H9 (cell line): ENCODE data around the gene SLC2A14. TPM values are rescaled to one million over a fixed set of nuclear protein-coding genes. Genes with fewer than 3 reads are reported as not detected.
A peak's percentile ranks its signal among the peaks of the same experiment; 100 is the strongest.
"Not testable (repeated sequence)": the region's sequence is repeated elsewhere in the genome, so short reads cannot be mapped to it uniquely, and the experiment has no call there.

Experiments used
- DNase-seq: peaks from one replicate; pipeline ENCODE4 v3.0.0-alpha.2; 2017
- H2AFZ ChIP-seq: one replicate; pipeline ENCODE4 v1.6.1; 2013; ENCODE audit warnings: mild to moderate bottlenecking, low read length, control low read depth, moderate library complexity
- H2AK5ac ChIP-seq: 2 replicates; pipeline ENCODE4 v1.6.1; 2013; ENCODE audit warnings: low read length, control low read depth, mixed read lengths; ENCODE audit not compliant: insufficient read length
- H2BK120ac ChIP-seq: one replicate; pipeline ENCODE4 v1.6.1; 2013; ENCODE audit warnings: low read depth, mild to moderate bottlenecking, low read length, control low read depth, inconsistent platforms; ENCODE audit not compliant: poor library complexity, severe bottlenecking
- H2BK12ac ChIP-seq: 2 replicates; pipeline ENCODE4 v1.6.1; 2013; ENCODE audit warnings: low read length, control low read depth, mixed read lengths, low read depth; ENCODE audit not compliant: insufficient read length
- H2BK15ac ChIP-seq: 2 replicates; pipeline ENCODE4 v1.6.1; 2013; ENCODE audit warnings: low read depth, low read length, control low read depth
- H2BK20ac ChIP-seq: one replicate; pipeline ENCODE4 v1.6.1; 2013; ENCODE audit warnings: low read depth, mild to moderate bottlenecking, low read length, control low read depth, inconsistent platforms; ENCODE audit not compliant: poor library complexity, severe bottlenecking
- H2BK5ac ChIP-seq: 2 replicates; pipeline ENCODE4 v1.6.1; 2013; ENCODE audit warnings: low read length, control low read depth, mixed read lengths; ENCODE audit not compliant: insufficient read length
- H3K14ac ChIP-seq: 2 replicates; pipeline ENCODE4 v1.6.1; 2013; ENCODE audit warnings: low read length, control low read depth; ENCODE audit not compliant: insufficient read depth
- H3K18ac ChIP-seq: 2 replicates; pipeline ENCODE4 v1.6.1; 2013; ENCODE audit warnings: low read depth, mild to moderate bottlenecking, mixed read lengths, low read length, control low read depth; ENCODE audit not compliant: insufficient read length
- H3K23ac ChIP-seq: 2 replicates; pipeline ENCODE4 v1.6.1; 2013; ENCODE audit warnings: low read length, control low read depth, mixed read lengths, low read depth; ENCODE audit not compliant: insufficient read length
- H3K23me2 ChIP-seq: 2 replicates; pipeline ENCODE4 v1.6.1; 2013; ENCODE audit warnings: low read depth, mild to moderate bottlenecking, mixed read lengths, low read length, control low read depth; ENCODE audit not compliant: insufficient read length, poor library complexity, severe bottlenecking
- H3K27ac ChIP-seq: 2 replicates; pipeline ENCODE4 v1.5.1; 2013; ENCODE audit warnings: low read length, control low read depth, mixed read lengths, low read depth; ENCODE audit not compliant: insufficient read length
- H3K27me3 ChIP-seq: 2 replicates; pipeline ENCODE4 v1.6.1; 2013; ENCODE audit warnings: low read length, control low read depth, inconsistent platforms; ENCODE audit not compliant: insufficient read depth
- H3K4ac ChIP-seq: 2 replicates; pipeline ENCODE4 v1.6.1; 2013; ENCODE audit warnings: low read depth, mild to moderate bottlenecking, control low read depth, inconsistent platforms, low read length, moderate library complexity
- H3K4me1 ChIP-seq: 2 replicates; pipeline ENCODE4 v1.6.1; 2013; ENCODE audit warnings: low read length, control low read depth, inconsistent platforms; ENCODE audit not compliant: insufficient read depth
- H3K4me2 ChIP-seq: 2 replicates; pipeline ENCODE4 v1.6.1; 2013; ENCODE audit warnings: low read length, control low read depth, mixed read lengths; ENCODE audit not compliant: insufficient read length, insufficient read depth
- H3K56ac ChIP-seq: 2 replicates; pipeline ENCODE4 v1.6.1; 2013; ENCODE audit warnings: low read depth, mild to moderate bottlenecking, mixed read lengths, low read length, control low read depth; ENCODE audit not compliant: insufficient read length
- H3K79me1 ChIP-seq: 2 replicates; pipeline ENCODE4 v1.6.1; 2013; ENCODE audit warnings: low read depth, mild to moderate bottlenecking, moderate library complexity, low read length, control low read depth, inconsistent platforms; ENCODE audit not compliant: insufficient read depth, poor library complexity, severe bottlenecking
- H3K79me2 ChIP-seq: 2 replicates; pipeline ENCODE4 v1.6.1; 2013; ENCODE audit warnings: low read length, control low read depth, inconsistent platforms; ENCODE audit not compliant: insufficient read depth
- H3K9ac ChIP-seq: 2 replicates; pipeline ENCODE4 v1.6.1; 2013; ENCODE audit warnings: low read length, control low read depth, mixed read lengths; ENCODE audit not compliant: insufficient read length; ENCODE audit errors: extremely low read depth
- H3K9me3 ChIP-seq: one replicate; pipeline ENCODE4 v1.6.1; 2013; ENCODE audit warnings: low read depth, low read length, inconsistent platforms; ENCODE audit not compliant: control insufficient read depth
- H3T11ph ChIP-seq: one replicate; pipeline ENCODE4 v1.6.1; 2013; ENCODE audit warnings: mild to moderate bottlenecking, low read length, control low read depth, inconsistent platforms
- H4K20me1 ChIP-seq: one replicate; pipeline ENCODE4 v1.6.1; 2013; ENCODE audit not compliant: control insufficient read depth, insufficient read length, insufficient read depth
- H4K5ac ChIP-seq: 2 replicates; pipeline ENCODE4 v1.6.1; 2013; ENCODE audit warnings: low read depth, mild to moderate bottlenecking, mixed read lengths, low read length, control low read depth; ENCODE audit not compliant: insufficient read length
- H4K8ac ChIP-seq: replicated peaks from 2 replicates; pipeline ENCODE4 v1.6.1; 2013; ENCODE audit warnings: low read length, control low read depth, mixed read lengths, low read depth; ENCODE audit not compliant: insufficient read length
- H4K91ac ChIP-seq: 2 replicates; pipeline ENCODE4 v1.6.1; 2013; ENCODE audit warnings: low read depth, mild to moderate bottlenecking, moderate library complexity, mixed read lengths, low read length, control low read depth; ENCODE audit not compliant: insufficient read length
- H3K27ac Mint-ChIP-seq, 3 experiments: 2 replicates in 2 of 3; 3 replicates in 1 of 3; pipeline ENCODE4 v1.8.0; 2020 to 2021; ENCODE audit warnings: mixed read lengths in 3 of 3, mild to moderate bottlenecking in 1 of 3, moderate library complexity in 1 of 3
- H3K27me3 Mint-ChIP-seq: 2 replicates; pipeline ENCODE4 v1.8.0; 2021; ENCODE audit warnings: low read depth, mild to moderate bottlenecking, moderate library complexity, mixed read lengths
- H3K36me3 Mint-ChIP-seq, 3 experiments: 2 replicates in 2 of 3; 3 replicates in 1 of 3; pipeline ENCODE4 v1.8.0; 2020 to 2021; ENCODE audit warnings: low read depth in 3 of 3, mixed read lengths in 3 of 3; ENCODE audit not compliant: insufficient read depth in 1 of 3
- H3K4me1 Mint-ChIP-seq, 2 experiments: 2 replicates each; pipeline ENCODE4 v1.8.0; 2020; ENCODE audit warnings: mixed read lengths in 2 of 2
- H3K4me3 Mint-ChIP-seq, 2 experiments: 2 replicates in 1 of 2; 3 replicates in 1 of 2; pipeline ENCODE4 v1.8.0; 2020 to 2021; ENCODE audit warnings: mild to moderate bottlenecking in 2 of 2, mixed read lengths in 2 of 2, moderate library complexity in 1 of 2
- H3K9me3 Mint-ChIP-seq, 2 experiments: 2 replicates in 1 of 2; 3 replicates in 1 of 2; pipeline ENCODE4 v1.8.0; 2020; ENCODE audit warnings: mild to moderate bottlenecking in 2 of 2, mixed read lengths in 2 of 2, moderate library complexity in 1 of 2
- CTCF ChIP-seq: fragments of 200-600 bp; sonication (generic); conservative IDR thresholded peaks from 3 replicates; pipeline ENCODE4 v1.8.0; 2021; ENCODE audit warnings: antibody characterized with exemption, mild to moderate bottlenecking
- WGBS: extraction: QIAGEN DNeasy Blood & Tissue Kit; methylation state at CpG from one replicate; pipeline ENCODE4 v1.1.7; 2013; ENCODE audit warnings: missing lambda C conversion rate, low lambda C conversion rate, mixed read lengths; ENCODE audit not compliant: insufficient read length; ENCODE audit errors: extremely low coverage; 5-methylcytosine and 5-hydroxymethylcytosine counted together
- total RNA-seq: library from RNA; stranded (reverse); gene quantifications from 2 replicates; pipeline ENCODE4 v1.2.1, GENCODE V29; 2021

The SLC2A14 gene
- total RNA-seq, 1 experiment from 2014 or later = 19.1 TPM

GRCh38 chr12:7784701-7785100 is 88.0 kb downstream of the SLC2A14 start:
- Histone ChIP-seq H2BK20ac (no peak overlapping the region), H3K23me2 (peaks cover 5% of the 10 kb centered on the region), H3K18ac (no peak overlapping the region), H3K14ac (no peak overlapping the region), H3K56ac (no peak overlapping the region), H3K9ac (no peak overlapping the region), H2BK5ac (no peak overlapping the region), H3K4me1 (no peaks in the 10 kb centered on the region; the same call in 1 of the 2 replicates), H3K27ac (no peak overlapping the region), H4K20me1 (no peaks in the 10 kb centered on the region), H3K79me1 (no peaks in the 10 kb centered on the region), H2AFZ (no peak overlapping the region), H3K9me3 (no peaks in the 10 kb centered on the region), H3K27me3 (no peaks in the 10 kb centered on the region), H2BK12ac (no peak overlapping the region), H3K4ac (no peak overlapping the region), H2AK5ac (no peak overlapping the region), H2BK15ac (no peak overlapping the region), H3T11ph (no peak overlapping the region), H2BK120ac (no peak overlapping the region), H3K4me2 (no peak overlapping the region), H4K5ac (no peak overlapping the region), H3K79me2 (peaks cover 3% of the 10 kb centered on the region; the same call in 1 of the 2 replicates), H3K23ac (no peak overlapping the region), H4K91ac (no peak overlapping the region), H4K8ac (no peak overlapping the region)
- H3K9me3 Mint-ChIP-seq = no peaks in the 10 kb centered on the region
- no peak for TF ChIP-seq CTCF
- no peaks in the 10 kb centered on the region for H3K27me3 Mint-ChIP-seq
- peaks cover 0 to 3% (median 2%) of the 10 kb centered on the region in 3 experiments; a peak in 2 of 7 replicates for H3K36me3 Mint-ChIP-seq
- WGBS = no CpG with 5 or more reads among the region's 2 CpGs
- H3K4me1 Mint-ChIP-seq = peaks cover 40 to 51% of the 10 kb centered on the region in 2 experiments
- no peak overlapping the region; a peak in 1 of 7 replicates for H3K27ac Mint-ChIP-seq
- DNase-seq = no peak
- H3K4me3 Mint-ChIP-seq = no peak overlapping the region

GRCh38 chr12:7783433-7783832 is 89.3 kb downstream of the SLC2A14 start:
- H4K20me1 ChIP-seq, H2BK5ac ChIP-seq, H3K23ac ChIP-seq, H2BK12ac ChIP-seq, H3K4me2 ChIP-seq, H3K18ac ChIP-seq, H3K79me2 ChIP-seq, H3K27me3 Mint-ChIP-seq, H3K56ac ChIP-seq, H3K27me3 ChIP-seq, H4K5ac ChIP-seq, H2AK5ac ChIP-seq, H3K9ac ChIP-seq, H2BK15ac ChIP-seq, H3K36me3 Mint-ChIP-seq, H4K91ac ChIP-seq, H3K27ac Mint-ChIP-seq, H2AFZ ChIP-seq, H3K14ac ChIP-seq, H3K4ac ChIP-seq, H3K79me1 ChIP-seq, H3K9me3 Mint-ChIP-seq, H2BK20ac ChIP-seq, H3K27ac ChIP-seq, H2BK120ac ChIP-seq, H3K23me2 ChIP-seq, H3K4me1 ChIP-seq, H3T11ph ChIP-seq, H3K9me3 ChIP-seq, DNase-seq, H4K8ac ChIP-seq: not testable (repeated sequence)
- H3K4me3 Mint-ChIP-seq = peak overlapping the region in 1 of 2 experiments; percentile 26; a peak in 1 of 5 replicates
- H3K4me1 Mint-ChIP-seq = peaks cover 35 to 40% of the 10 kb centered on the region in 2 experiments
- WGBS = no CpG with 5 or more reads among the region's 9 CpGs
